Chondrocyte (in vitro differentiated cells): ENCODE data around the gene CENPN. TPM values are rescaled to one million over a fixed set of nuclear protein-coding genes. Genes with fewer than 3 reads are reported as not detected.

ENCODE experiments used
- DNase-seq: peaks from one replicate; pipeline ENCODE4 v3.0.0; 2021; ENCODE audit warnings: mixed read lengths, low spot score
- H3K27ac Mint-ChIP-seq: one replicate; pipeline ENCODE4 v1.8.0; 2021; ENCODE audit warnings: mild to moderate bottlenecking, moderate library complexity, mixed read lengths; ENCODE audit not compliant: unreplicated experiment
- H3K27me3 Mint-ChIP-seq: 2 replicates; pipeline ENCODE4 v1.8.0; 2021; ENCODE audit warnings: low read depth, mixed read lengths
- H3K36me3 Mint-ChIP-seq: 2 replicates; pipeline ENCODE4 v1.8.0; 2021; ENCODE audit warnings: low read depth, mixed read lengths
- H3K4me1 Mint-ChIP-seq: 2 replicates; pipeline ENCODE4 v1.8.0; 2021; ENCODE audit warnings: low read depth, mild to moderate bottlenecking, mixed read lengths
- H3K4me3 Mint-ChIP-seq: one replicate; pipeline ENCODE4 v1.8.0; 2021; ENCODE audit warnings: mild to moderate bottlenecking, moderate library complexity, mixed read lengths; ENCODE audit not compliant: unreplicated experiment
- H3K9me3 Mint-ChIP-seq: 2 replicates; pipeline ENCODE4 v1.8.0; 2021; ENCODE audit warnings: low read depth, mixed read lengths
- total RNA-seq: library from RNA; stranded (reverse); gene quantifications from 3 replicates; pipeline ENCODE4 v1.2.1, GENCODE V29; 2021
- TF ChIP-seq, protein P1 (sequence below): fragments of 200-600 bp; sonication (generic); IDR thresholded peaks from 2 replicates; pipeline ENCODE4 v1.5.0; 2021; ENCODE audit warnings: antibody characterized with exemption, mild to moderate bottlenecking, moderate library complexity

The CENPN gene
- total RNA-seq, 1 donor from 2014 or later, result 10.8 TPM

DNA sequence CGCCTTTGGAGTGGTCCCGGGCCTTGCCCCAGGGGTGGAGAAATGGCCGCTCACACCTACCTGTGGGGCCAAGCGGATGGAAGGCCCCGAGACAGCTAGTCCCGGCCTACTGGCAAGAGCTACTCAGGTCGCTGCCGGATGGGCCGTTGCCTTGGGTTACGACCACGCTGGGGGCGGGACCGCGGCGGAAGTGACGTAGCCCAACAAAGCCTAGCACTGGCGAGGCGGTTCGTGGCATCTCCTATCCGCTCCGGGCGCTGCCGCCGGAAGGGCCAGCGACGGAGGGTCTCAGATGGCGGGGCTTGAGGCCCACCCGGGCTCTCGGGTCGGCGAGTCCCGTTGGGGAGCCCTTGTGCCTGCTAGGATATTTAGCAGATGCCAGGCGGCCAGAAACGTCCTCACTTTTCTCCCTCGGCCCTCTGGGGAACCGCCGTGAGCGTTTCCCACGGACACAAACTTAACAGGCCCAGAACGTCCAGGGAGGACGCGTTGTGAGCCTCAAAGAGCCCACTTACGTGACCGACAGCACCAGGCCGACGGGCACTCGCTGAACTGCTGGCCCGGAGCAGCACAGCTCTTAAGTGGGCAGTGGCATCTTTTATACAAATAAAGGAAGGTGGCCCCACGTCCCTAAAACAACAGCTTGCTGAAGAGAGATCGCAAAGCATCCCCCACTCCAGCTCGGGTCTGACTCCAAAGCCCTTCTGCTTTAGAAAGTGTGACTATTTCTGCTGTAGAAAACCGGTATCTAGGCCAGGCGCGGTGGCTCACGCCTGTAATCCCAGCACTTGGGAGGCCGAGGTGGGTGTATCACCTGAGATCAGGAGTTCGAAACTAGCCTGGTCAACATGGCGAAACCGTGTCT, 70.3 kb downstream of the CENPN start, which contains the start of gene C16orf46:
Gene C16orf46 (minus strand): TSS at position 163 of the 865 bp plus-strand sequence. CDS start 13,283 bp downstream, outside the sequence.
- no peaks in the 10 kb centered on the region for H3K27me3 Mint-ChIP-seq
- H3K4me1 Mint-ChIP-seq, result peaks cover 5% of the 10 kb centered on the region
- H3K9me3 Mint-ChIP-seq, result no peaks in the 10 kb centered on the region
- peak within 1 kb of the TSS; percentile 36 for H3K4me3 Mint-ChIP-seq
- TF ChIP-seq, protein P1, sequence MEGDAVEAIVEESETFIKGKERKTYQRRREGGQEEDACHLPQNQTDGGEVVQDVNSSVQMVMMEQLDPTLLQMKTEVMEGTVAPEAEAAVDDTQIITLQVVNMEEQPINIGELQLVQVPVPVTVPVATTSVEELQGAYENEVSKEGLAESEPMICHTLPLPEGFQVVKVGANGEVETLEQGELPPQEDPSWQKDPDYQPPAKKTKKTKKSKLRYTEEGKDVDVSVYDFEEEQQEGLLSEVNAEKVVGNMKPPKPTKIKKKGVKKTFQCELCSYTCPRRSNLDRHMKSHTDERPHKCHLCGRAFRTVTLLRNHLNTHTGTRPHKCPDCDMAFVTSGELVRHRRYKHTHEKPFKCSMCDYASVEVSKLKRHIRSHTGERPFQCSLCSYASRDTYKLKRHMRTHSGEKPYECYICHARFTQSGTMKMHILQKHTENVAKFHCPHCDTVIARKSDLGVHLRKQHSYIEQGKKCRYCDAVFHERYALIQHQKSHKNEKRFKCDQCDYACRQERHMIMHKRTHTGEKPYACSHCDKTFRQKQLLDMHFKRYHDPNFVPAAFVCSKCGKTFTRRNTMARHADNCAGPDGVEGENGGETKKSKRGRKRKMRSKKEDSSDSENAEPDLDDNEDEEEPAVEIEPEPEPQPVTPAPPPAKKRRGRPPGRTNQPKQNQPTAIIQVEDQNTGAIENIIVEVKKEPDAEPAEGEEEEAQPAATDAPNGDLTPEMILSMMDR, result peak; percentile 24
- no peaks in the 10 kb centered on the region for H3K36me3 Mint-ChIP-seq
- no peak within 1 kb of the TSS for H3K27ac Mint-ChIP-seq
- DNase-seq, result peak; percentile 100

DNA sequence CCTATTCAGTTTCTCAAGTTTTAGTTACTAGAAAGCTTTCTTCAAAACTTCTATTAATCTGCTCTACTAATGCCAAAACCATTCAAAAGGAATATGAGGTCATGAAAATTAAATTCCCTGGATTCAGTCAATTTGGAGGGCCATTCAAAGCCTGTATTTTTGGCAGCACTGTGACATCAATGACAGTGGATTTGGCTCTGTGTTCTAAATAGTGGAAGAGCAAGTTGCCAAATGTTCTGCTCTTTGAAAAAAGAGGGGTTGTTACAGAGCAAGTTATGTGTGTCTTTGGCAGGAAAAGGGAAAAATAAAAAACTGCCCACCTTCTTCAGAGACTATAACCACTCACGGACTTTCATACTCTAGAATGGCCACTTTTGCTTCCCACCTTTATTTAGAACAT, 73.2 kb downstream of the CENPN start:
- Mint-ChIP-seq H3K27me3 (no peaks in the 10 kb centered on the region), H3K27ac (no peak overlapping the region), H3K4me1 (peaks cover 5% of the 10 kb centered on the region), H3K4me3 (no peak overlapping the region), H3K9me3 (no peaks in the 10 kb centered on the region), H3K36me3 (no peaks in the 10 kb centered on the region)
- TF ChIP-seq, protein P1, result no peak
- no peak for DNase-seq

DNA sequence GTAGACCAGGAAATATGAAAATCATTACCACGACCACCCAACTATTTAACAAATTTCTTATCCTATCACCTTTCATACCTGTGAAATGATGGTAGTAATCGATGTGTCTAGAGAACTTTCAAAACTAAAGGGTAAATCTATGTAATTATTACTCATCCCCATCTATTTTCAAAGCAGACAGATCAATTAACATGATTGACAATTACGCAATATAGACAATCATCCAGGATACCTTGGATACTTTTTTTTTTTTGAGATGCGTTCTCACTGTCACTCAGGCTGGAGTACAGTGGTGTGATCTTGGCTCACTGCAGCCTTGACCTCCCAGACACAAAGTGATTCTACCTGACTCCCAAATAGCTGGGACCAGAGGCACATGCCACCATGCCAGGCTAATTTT, 74.0 kb downstream of the CENPN start:
- DNase-seq, result no peak
- Mint-ChIP-seq H3K27me3 (no peaks in the 10 kb centered on the region), H3K4me3 (no peak overlapping the region), H3K9me3 (no peaks in the 10 kb centered on the region), H3K36me3 (no peaks in the 10 kb centered on the region), H3K27ac (no peak overlapping the region), H3K4me1 (peaks cover 5% of the 10 kb centered on the region)
- TF ChIP-seq, protein P1, result no peak

Other genes starting within 250 kb of the CENPN start
- 2.2 to 4.1 TPM (median 3.0 TPM) in 3 replicates for gene CDYL2, start 202.6 kb upstream of the CENPN start, total RNA-seq
- 42.4 to 61.6 TPM (median 45.8 TPM) in 3 replicates for gene CMC2, start 329 bp upstream of the CENPN start, total RNA-seq
- 27.9 to 34.5 TPM (median 34.4 TPM) in 3 replicates for gene ATMIN, start 28.6 kb downstream of the CENPN start, total RNA-seq
- 0.35 to 0.36 TPM in 2 of 3 replicates, not detected in the other for gene C16orf46, start 70.0 kb downstream of the CENPN start, total RNA-seq
- gene GCSH, start 89.2 kb downstream of the CENPN start, total RNA-seq, result 16.3 to 19.9 TPM (median 16.4 TPM) in 3 replicates
- not detected in 3 replicates for gene BCO1, start 231.5 kb downstream of the CENPN start, total RNA-seq